GM12801 (cell line): ENCODE measurements around the gene HSD17B12.

Experiments used
- TF ChIP-seq, protein P1 (sequence below): IDR thresholded peaks from one replicate; pipeline ENCODE4 v1.5.1; 2011; ENCODE audit warnings: control low read depth; ENCODE audit not compliant: insufficient read length; ENCODE audit errors: extremely low read depth

Gene HSD17B12

DNA sequence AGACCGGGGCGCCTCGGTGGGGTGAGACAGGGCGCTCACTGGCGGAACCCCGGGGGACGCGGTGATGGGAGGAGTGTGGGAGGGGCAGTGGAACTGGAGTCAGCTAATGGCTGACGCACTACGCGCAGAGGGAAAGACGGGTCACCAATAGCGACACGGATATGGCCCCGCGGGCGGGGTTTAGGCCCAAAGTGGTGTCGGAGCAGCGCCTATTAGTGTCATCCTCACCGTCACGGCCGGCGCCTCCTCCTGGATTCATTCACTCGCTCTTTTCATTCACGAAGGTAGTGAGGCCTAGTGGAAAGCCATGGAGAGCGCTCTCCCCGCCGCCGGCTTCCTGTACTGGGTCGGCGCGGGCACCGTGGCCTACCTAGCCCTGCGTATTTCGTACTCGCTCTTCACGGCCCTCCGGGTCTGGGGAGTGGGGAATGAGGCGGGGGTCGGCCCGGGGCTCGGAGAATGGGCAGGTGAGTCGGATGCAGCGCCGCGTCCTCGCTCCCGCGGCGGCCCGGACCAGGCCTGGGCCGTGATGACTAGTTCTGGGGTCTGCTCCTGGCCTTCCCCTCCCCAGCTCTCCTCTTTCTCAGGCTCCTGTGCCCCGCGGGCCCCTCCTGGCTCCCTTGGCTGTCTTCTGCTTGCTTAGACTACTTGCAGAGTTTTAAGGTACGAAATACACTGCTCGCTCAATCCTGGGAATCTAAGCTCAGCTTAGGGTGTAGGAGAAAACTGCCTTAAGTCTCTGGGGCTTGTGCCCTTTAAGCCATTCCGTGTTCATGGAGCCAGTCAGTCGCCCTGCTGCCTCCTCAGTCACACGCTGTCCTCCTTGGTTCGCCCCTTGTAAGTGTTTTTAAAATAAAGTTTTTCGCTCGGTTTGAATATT lies at the start of gene HSD17B12:
TSS of gene HSD17B12 (plus strand) at position 218 of the 880 bp plus-strand sequence. CDS start at position 308, 90 bp downstream.
- TF ChIP-seq, protein P1, sequence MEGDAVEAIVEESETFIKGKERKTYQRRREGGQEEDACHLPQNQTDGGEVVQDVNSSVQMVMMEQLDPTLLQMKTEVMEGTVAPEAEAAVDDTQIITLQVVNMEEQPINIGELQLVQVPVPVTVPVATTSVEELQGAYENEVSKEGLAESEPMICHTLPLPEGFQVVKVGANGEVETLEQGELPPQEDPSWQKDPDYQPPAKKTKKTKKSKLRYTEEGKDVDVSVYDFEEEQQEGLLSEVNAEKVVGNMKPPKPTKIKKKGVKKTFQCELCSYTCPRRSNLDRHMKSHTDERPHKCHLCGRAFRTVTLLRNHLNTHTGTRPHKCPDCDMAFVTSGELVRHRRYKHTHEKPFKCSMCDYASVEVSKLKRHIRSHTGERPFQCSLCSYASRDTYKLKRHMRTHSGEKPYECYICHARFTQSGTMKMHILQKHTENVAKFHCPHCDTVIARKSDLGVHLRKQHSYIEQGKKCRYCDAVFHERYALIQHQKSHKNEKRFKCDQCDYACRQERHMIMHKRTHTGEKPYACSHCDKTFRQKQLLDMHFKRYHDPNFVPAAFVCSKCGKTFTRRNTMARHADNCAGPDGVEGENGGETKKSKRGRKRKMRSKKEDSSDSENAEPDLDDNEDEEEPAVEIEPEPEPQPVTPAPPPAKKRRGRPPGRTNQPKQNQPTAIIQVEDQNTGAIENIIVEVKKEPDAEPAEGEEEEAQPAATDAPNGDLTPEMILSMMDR: no peak

DNA sequence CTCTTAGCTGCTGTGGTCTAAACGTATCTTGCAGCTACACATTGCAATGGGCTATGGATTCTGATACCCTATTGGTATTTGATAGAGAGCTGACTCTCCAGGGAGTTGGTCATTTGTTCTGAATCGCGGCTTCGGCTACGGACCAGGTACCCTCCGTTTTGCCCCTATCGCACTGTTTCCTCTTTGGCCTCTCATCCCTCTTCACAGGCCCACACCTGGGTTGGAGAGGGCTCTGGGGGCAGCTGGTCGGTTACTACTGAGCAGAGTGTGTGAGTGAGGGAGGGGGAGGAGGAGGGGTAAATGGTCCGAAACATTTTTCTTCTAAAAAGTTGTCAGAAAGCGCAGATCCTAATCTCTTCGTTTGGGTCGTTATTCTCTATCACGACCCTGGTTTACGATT lies 48.8 kb upstream of the HSD17B12 start:
- TF ChIP-seq, protein P1: no peak

DNA sequence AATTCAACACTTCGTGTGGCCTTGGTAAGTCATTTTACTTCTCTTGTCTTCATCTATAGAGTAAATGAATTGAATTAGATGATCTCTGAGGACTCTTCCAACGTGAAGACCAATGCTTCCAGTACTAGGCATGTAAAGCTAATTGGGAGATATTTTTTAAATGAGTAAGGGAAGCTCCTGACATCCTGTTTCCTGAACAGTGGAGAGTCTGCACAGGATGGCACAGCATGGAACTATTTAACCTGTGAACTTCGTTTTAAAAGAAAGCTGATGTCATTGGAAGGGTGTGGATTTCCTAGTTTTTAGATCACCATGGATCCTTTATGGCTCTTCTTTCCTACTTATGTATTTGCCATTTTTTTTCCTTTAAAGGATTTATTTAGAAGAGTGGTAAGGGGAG lies 48.4 kb upstream of the HSD17B12 start:
- TF ChIP-seq, protein P1: no peak

DNA sequence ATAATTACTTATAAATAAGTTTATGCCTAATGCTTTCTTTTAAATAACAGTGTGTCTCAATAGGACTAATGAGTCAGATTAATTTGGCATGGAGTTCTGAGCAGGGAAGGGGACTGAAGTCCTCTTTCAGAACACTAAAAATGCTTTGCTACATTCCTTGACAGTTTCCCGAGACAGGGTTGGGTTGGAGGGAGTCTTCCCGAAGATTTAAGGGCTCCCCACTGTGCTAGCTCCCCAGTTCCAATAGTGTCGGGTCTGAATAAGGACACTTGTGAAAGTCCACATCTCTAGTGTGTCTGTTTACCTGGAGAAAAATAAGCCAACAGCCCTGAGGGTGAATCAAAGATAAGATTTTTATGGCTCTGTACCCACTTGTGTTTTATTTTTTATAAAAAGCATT lies 41.8 kb upstream of the HSD17B12 start:
- TF ChIP-seq, protein P1: no peak

DNA sequence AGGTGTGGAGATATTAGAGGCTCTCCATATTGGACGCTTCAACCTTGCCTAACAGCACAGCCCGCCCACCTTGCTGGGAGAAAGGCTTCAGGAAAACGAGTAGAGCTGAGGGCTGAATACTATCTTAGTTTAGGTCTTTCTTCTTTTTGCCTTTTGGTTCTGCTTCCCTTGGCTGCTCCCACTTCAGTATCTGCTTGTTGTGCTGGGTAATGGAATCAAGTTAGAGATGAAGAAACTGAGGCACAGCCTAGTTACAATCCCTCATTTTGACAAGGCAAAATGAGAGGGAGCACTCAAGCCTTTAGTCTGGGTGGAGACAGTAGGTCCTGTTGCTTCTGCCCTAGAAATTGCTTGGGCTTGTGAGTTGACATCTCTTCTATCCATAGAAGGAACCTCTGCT lies 41.3 kb upstream of the HSD17B12 start:
- TF ChIP-seq, protein P1: no peak

DNA sequence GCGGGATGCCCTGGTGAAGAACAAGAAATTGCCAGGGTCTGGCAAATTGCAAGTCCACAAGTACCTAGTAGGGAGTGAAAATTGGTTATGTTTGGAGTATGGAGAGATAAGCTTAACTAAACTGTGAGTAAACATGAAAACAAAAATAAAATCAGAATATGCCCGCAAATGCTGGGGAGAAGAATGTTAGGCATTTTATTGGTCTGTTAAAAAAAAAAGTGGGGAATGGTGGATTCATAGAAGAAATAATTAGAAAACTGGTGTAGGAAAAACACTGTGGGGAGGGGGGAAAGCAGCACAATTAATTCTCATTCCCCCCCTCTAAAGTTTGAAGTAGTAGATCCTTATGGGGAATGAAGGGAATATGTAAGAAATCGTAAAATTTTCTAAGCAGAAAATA lies 40.6 kb upstream of the HSD17B12 start:
- TF ChIP-seq, protein P1: no peak

DNA sequence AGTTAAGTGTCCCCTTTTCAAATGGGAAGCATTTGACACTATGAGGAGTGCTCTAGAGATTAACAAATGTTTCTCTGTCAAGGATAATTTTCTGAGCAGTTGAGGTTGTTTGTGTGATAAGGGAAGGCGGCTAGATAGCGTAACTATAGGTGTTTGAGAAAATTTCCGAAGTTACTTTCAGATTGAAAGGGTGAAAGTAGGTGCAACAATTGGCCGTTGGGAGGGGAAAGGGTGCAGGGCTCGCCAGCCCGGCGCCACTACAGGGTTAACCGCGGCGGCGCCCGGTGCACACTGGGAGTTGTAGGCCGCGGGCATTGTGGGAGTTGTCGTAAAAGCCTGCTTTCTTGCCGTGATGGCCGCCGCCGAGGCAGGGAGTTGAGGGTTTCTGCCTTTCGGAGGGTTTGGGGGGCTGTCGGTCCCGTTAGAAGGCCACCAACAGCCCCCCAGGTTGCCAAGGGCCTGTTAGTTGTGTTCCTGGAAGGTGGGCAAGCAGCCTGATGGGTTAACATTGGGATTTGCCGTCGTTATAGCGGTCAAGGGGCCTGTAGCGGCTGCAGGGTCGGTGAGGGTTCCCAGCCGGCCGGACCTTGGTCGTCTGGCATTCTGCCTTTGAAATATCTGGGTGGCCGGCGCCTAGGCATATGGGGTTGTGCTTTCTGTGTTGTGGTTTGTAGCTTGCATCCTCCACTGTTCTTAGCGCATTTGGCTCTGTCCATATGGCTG lies 36.5 kb upstream of the HSD17B12 start:
- TF ChIP-seq, protein P1: no peak
